OCI-LY1 (cell line): ENCODE data around the gene ENPP3.

ENCODE experiments used
- H2AFZ ChIP-seq: fragments of 200-600 bp; sonication (generic), shearing (Covaris generic); 2 replicates; pipeline ENCODE4 v1.6.0; 2014; ENCODE audit warnings: antibody characterized with exemption, mild to moderate bottlenecking, low read length
- H3F3A ChIP-seq: fragments of 200-600 bp; sonication (generic), shearing (Covaris generic); 2 replicates; pipeline ENCODE4 v1.6.0; 2014; ENCODE audit warnings: mild to moderate bottlenecking, antibody characterized with exemption, low read length, moderate library complexity; ENCODE audit not compliant: insufficient read depth
- H3K27ac ChIP-seq: fragments of 200-600 bp; sonication (generic); 2 replicates; pipeline ENCODE4 v1.5.1; 2014; ENCODE audit warnings: low read length, mixed run types, mild to moderate bottlenecking, low read depth; ENCODE audit not compliant: poor library complexity, severe bottlenecking
- H3K27me3 ChIP-seq: fragments of 200-600 bp; sonication (generic); 2 replicates; pipeline ENCODE4 v1.6.0; 2014; ENCODE audit warnings: antibody characterized with exemption, mild to moderate bottlenecking, low read length, moderate library complexity; ENCODE audit not compliant: insufficient read depth
- H3K36me3 ChIP-seq: fragments of 200-600 bp; sonication (generic); 2 replicates; pipeline ENCODE4 v1.6.1; 2014; ENCODE audit warnings: mild to moderate bottlenecking, antibody characterized with exemption, low read length, moderate library complexity, mixed read lengths; ENCODE audit not compliant: insufficient read depth
- H3K4me1 ChIP-seq: fragments of 200-600 bp; sonication (generic); 2 replicates; pipeline ENCODE4 v1.5.1; 2014; ENCODE audit warnings: mild to moderate bottlenecking, low read length, moderate library complexity; ENCODE audit not compliant: insufficient read depth, severe bottlenecking
- H3K4me2 ChIP-seq: fragments of 200-600 bp; sonication (generic), shearing (Covaris generic); 2 replicates; pipeline ENCODE4 v1.6.1; 2014; ENCODE audit warnings: low read length
- H3K4me3 ChIP-seq: fragments of 200-600 bp; sonication (generic); 2 replicates; pipeline ENCODE4 v1.5.1; 2014; ENCODE audit warnings: low read length, low read depth, mild to moderate bottlenecking, mixed read lengths; ENCODE audit not compliant: poor library complexity, severe bottlenecking
- H3K79me2 ChIP-seq: fragments of 200-600 bp; shearing (Covaris generic); 2 replicates; pipeline ENCODE4 v1.6.1; 2016; ENCODE audit warnings: mixed run types, low read length, mixed read lengths; ENCODE audit not compliant: insufficient read depth
- H3K9ac ChIP-seq: fragments of 200-600 bp; sonication (generic), shearing (Covaris generic); 2 replicates; pipeline ENCODE4 v1.6.1; 2014; ENCODE audit warnings: mild to moderate bottlenecking, low read length, mixed read lengths
- H3K9me2 ChIP-seq: fragments of 200-600 bp; sonication (generic), shearing (Covaris generic); 2 replicates; pipeline ENCODE4 v1.6.1; 2014; ENCODE audit warnings: low read depth, mild to moderate bottlenecking, low read length, mixed read lengths
- H3K9me3 ChIP-seq: fragments of 200-600 bp; shearing (Covaris generic); 2 replicates; pipeline ENCODE4 v1.6.1; 2014; ENCODE audit warnings: low read length, mixed read lengths
- H4K20me1 ChIP-seq: fragments of 200-600 bp; sonication (generic), shearing (Covaris generic); 2 replicates; pipeline ENCODE4 v1.6.0; 2016; ENCODE audit warnings: mild to moderate bottlenecking, low read length; ENCODE audit not compliant: insufficient read depth
- EZH2 ChIP-seq: fragments of 200-600 bp; sonication (generic), shearing (Covaris generic); IDR thresholded peaks from 2 replicates; pipeline ENCODE4 v1.8.0; 2017; ENCODE audit warnings: borderline replicate concordance, mixed run types, mild to moderate bottlenecking, antibody characterized with exemption, low read length, moderate library complexity, mixed read lengths
- TF ChIP-seq, protein P1 (sequence below): fragments of 200-600 bp; sonication (generic), shearing (Covaris generic); IDR thresholded peaks from 2 replicates; pipeline ENCODE4 v1.5.1; 2017; ENCODE audit warnings: mild to moderate bottlenecking, antibody characterized with exemption, low read length, moderate library complexity, mixed read lengths

The ENPP3 gene

GRCh38 chr6:131744432-131745287 lies 107.6 kb downstream of the ENPP3 start:
- Histone ChIP-seq H3K36me3 (no peaks in the 10 kb centered on the region), H3K9me3 (no peaks in the 10 kb centered on the region), H2AFZ (no peak overlapping the region), H3K27me3 (no peaks in the 10 kb centered on the region), H3K4me3 (no peak overlapping the region), H3K79me2 (no peaks in the 10 kb centered on the region), H3K4me1 (no peaks in the 10 kb centered on the region), H3K9me2 (no peaks in the 10 kb centered on the region), H3K4me2 (no peak overlapping the region), H3K27ac (no peak overlapping the region), H4K20me1 (no peaks in the 10 kb centered on the region), H3F3A (no peaks in the 10 kb centered on the region), H3K9ac (no peak overlapping the region)
- TF ChIP-seq, protein P1, sequence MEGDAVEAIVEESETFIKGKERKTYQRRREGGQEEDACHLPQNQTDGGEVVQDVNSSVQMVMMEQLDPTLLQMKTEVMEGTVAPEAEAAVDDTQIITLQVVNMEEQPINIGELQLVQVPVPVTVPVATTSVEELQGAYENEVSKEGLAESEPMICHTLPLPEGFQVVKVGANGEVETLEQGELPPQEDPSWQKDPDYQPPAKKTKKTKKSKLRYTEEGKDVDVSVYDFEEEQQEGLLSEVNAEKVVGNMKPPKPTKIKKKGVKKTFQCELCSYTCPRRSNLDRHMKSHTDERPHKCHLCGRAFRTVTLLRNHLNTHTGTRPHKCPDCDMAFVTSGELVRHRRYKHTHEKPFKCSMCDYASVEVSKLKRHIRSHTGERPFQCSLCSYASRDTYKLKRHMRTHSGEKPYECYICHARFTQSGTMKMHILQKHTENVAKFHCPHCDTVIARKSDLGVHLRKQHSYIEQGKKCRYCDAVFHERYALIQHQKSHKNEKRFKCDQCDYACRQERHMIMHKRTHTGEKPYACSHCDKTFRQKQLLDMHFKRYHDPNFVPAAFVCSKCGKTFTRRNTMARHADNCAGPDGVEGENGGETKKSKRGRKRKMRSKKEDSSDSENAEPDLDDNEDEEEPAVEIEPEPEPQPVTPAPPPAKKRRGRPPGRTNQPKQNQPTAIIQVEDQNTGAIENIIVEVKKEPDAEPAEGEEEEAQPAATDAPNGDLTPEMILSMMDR, result no peak
- no peak for TF ChIP-seq EZH2

- Histone ChIP-seq H3K9me2 (no peaks in the 10 kb centered on the region), H3K9me3 (no peaks in the 10 kb centered on the region), H3F3A (no peaks in the 10 kb centered on the region), H3K27ac (no peak overlapping the region), H3K9ac (no peak overlapping the region), H3K36me3 (no peaks in the 10 kb centered on the region), H2AFZ (no peak overlapping the region), H3K4me2 (no peak overlapping the region), H3K4me1 (no peaks in the 10 kb centered on the region), H3K27me3 (no peaks in the 10 kb centered on the region), H3K4me3 (no peak overlapping the region), H3K79me2 (no peaks in the 10 kb centered on the region), H4K20me1 (no peaks in the 10 kb centered on the region)
- no peak for TF ChIP-seq EZH2
- TF ChIP-seq, protein P1, result no peak
These were observed 108.4 kb downstream of the ENPP3 start for GRCh38 chr6:131745476-131745875.

DNA sequence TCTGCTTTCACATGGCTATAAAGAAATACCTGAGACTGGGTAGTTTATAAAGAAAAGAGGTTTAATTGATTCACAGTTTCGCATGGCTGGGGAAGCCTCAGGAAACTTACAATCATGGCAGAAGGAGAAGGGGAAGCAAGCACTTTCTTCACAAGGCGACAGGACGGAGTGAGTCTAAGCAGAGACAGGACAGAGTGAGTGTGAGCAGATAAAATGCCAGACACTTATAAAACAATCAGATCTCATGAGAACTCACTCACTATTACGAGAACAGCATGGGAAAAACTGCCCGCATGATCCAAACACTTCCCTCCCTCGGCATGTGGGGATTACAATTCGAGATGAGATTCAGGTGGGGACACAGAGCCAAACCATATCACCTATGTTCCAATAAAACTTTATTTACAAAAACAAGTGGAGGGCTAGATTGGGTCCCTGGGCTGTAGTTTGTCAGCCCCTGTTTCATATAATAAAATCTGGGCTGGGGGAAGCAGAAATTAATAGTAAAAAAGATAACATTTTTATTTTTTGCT lies 110.8 kb downstream of the ENPP3 start:
- H3K27me3 ChIP-seq, result no peaks in the 10 kb centered on the region
- no peaks in the 10 kb centered on the region for H3K9me3 ChIP-seq
- TF ChIP-seq EZH2, result no peak
- TF ChIP-seq, protein P1, result no peak
- H3K36me3 ChIP-seq, result no peaks in the 10 kb centered on the region
- H4K20me1 ChIP-seq, result no peaks in the 10 kb centered on the region
- no peaks in the 10 kb centered on the region for H3K9me2 ChIP-seq
- H3K27ac ChIP-seq, result no peak overlapping the region
- no peaks in the 10 kb centered on the region for H3K79me2 ChIP-seq
- H3K9ac ChIP-seq, result no peak overlapping the region
- no peak overlapping the region for H3K4me3 ChIP-seq
- H3K4me2 ChIP-seq, result no peak overlapping the region
- H3K4me1 ChIP-seq, result no peaks in the 10 kb centered on the region
- no peaks in the 10 kb centered on the region for H3F3A ChIP-seq
- H2AFZ ChIP-seq, result no peak overlapping the region
